HCT116 (cell line): ENCODE results near the gene GZF1. TPM values are rescaled to one million over a fixed set of nuclear protein-coding genes. Genes with fewer than 3 reads are reported as not detected.

Experiments
- ATAC-seq: fragments of 200-7000 bp; cut with Tn5 transposase; 2 replicates; pipeline ENCODE4 v1.9.1; 2020; ENCODE audit warnings: mild to moderate bottlenecking, moderate library complexity
- BruUV-seq: library from RNA; stranded (reverse); fragments of 400-500 nt; replicated peaks from 2 replicates; lab custom pipeline; 2021; lab: Mats Ljungman, UMichigan
- CTCF ChIA-PET: fragments of 300-600 bp; sonication (Branson Sonifier 250); formaldehyde crosslinking; loops from one replicate; lab custom pipeline; 2021; ENCODE audit warnings: antibody characterized with exemption; lab: Charles Lee
- POLR2A ChIA-PET: fragments of 300-600, 350-600 bp; sonication (Branson Sonifier 250); formaldehyde crosslinking; loops from one replicate; lab custom pipeline; 2021; ENCODE audit warnings: antibody characterized with exemption; lab: Charles Lee
- RAD21 ChIA-PET, 2 experiments: fragments of 300-600 bp; sonication (Branson Sonifier 250); formaldehyde crosslinking; loops; one replicate each; lab custom pipeline; 2023; ENCODE audit warnings: low total read pairs in 2 of 2; ENCODE audit not compliant: uncharacterized antibody in 2 of 2, unreplicated experiment in 2 of 2, low non-redundant PET in 1 of 2; lab: Charles Lee
- DNase-seq: peaks from one replicate; pipeline ENCODE4 v3.0.0-alpha.2; 2010; ENCODE audit warnings: low read depth, low spot score
- H2AFZ ChIP-seq: fragments of 200-600 bp; shearing (Covaris generic), sonication (generic); 2 replicates; pipeline ENCODE4 v1.6.1; 2017; ENCODE audit warnings: low read depth, mixed run types, mixed read lengths, antibody characterized with exemption, low read length; ENCODE audit not compliant: poor library complexity, severe bottlenecking
- H3K27ac ChIP-seq: 2 replicates; pipeline ENCODE4 v1.5.1; 2012; ENCODE audit warnings: low read depth, low read length
- H3K27me3 ChIP-seq: fragments of 200-600 bp; sonication (generic); 2 replicates; pipeline ENCODE4 v1.6.1; 2016; ENCODE audit warnings: mixed run types, low read length, mixed read lengths; ENCODE audit not compliant: insufficient read depth
- H3K36me3 ChIP-seq, 2 experiments: fragments of 200-500 bp in 1 of 2; fragments of 200-600 bp in 1 of 2; sonication (Bioruptor generic) in 1 of 2; sonication (generic) in 1 of 2; 2 replicates each; pipeline versions ENCODE4 v1.5.1 to v1.6.1; 2014 to 2016; ENCODE audit warnings: low read length in 2 of 2, inconsistent platforms in 1 of 2, mixed read lengths in 1 of 2, mixed run types in 1 of 2; ENCODE audit not compliant: insufficient read depth in 2 of 2, control insufficient read depth in 1 of 2
- H3K4me1 ChIP-seq, 2 experiments: fragments of 200-600 bp in 1 of 2; sonication (generic) in 1 of 2; 2 replicates each; pipeline versions ENCODE4 v1.5.1 to v1.6.1; 2012 to 2017; ENCODE audit warnings: low read length in 2 of 2, inconsistent platforms in 1 of 2, mild to moderate bottlenecking in 1 of 2, mixed read lengths in 1 of 2, mixed run types in 1 of 2, moderate library complexity in 1 of 2; ENCODE audit not compliant: insufficient read depth in 2 of 2, control insufficient read depth in 1 of 2
- H3K4me2 ChIP-seq: fragments of 200-600 bp; sonication (generic); 2 replicates; pipeline ENCODE4 v1.6.1; 2017; ENCODE audit warnings: mixed run types, low read length, mixed read lengths
- H3K4me3 ChIP-seq, 2 experiments: fragments of 200-600 bp in 1 of 2; sonication (generic) in 1 of 2; replicated peaks in 1 of 2; 2 replicates each; pipeline ENCODE4 v1.5.1; 2011 to 2016; ENCODE audit warnings: low read length in 2 of 2, control low read depth in 1 of 2, low read depth in 1 of 2, mild to moderate bottlenecking in 1 of 2, mixed read lengths in 1 of 2, mixed run types in 1 of 2
- H3K79me2 ChIP-seq: fragments of 200-600 bp; sonication (generic); 2 replicates; pipeline ENCODE4 v1.6.1; 2017; ENCODE audit warnings: mild to moderate bottlenecking, mixed run types, low read length, moderate library complexity, mixed read lengths; ENCODE audit not compliant: insufficient read depth
- H3K9ac ChIP-seq: fragments of 200-600 bp; sonication (generic); 2 replicates; pipeline ENCODE4 v1.6.1; 2016; ENCODE audit warnings: low read length, mixed read lengths
- H3K9me2 ChIP-seq: fragments of 200-600 bp; sonication (generic), shearing (Covaris generic); 2 replicates; pipeline ENCODE4 v1.6.1; 2017; ENCODE audit warnings: mixed run types, mild to moderate bottlenecking, moderate library complexity; ENCODE audit not compliant: insufficient read depth
- H3K9me3 ChIP-seq, 2 experiments: fragments of 200-500 bp in 1 of 2; fragments of 200-600 bp in 1 of 2; sonication (Bioruptor generic) in 1 of 2; sonication (generic) in 1 of 2; 2 replicates each; pipeline ENCODE4 v1.6.1; 2014 to 2017; ENCODE audit warnings: low read length in 2 of 2, mixed read lengths in 2 of 2, inconsistent platforms in 1 of 2, low read depth in 1 of 2, mild to moderate bottlenecking in 1 of 2, mixed run types in 1 of 2, moderate library complexity in 1 of 2; ENCODE audit not compliant: control insufficient read depth in 1 of 2, insufficient read depth in 1 of 2
- H4K20me1 ChIP-seq: fragments of 200-600 bp; sonication (generic), shearing (Covaris generic); 2 replicates; pipeline ENCODE4 v1.6.1; 2017; ENCODE audit warnings: mixed run types, mild to moderate bottlenecking, moderate library complexity; ENCODE audit not compliant: insufficient read depth
- CBX3 ChIP-seq: IDR thresholded peaks from 2 replicates; pipeline ENCODE4 v1.6.1; 2012; ENCODE audit warnings: low read depth
- CEBPB ChIP-seq: IDR thresholded peaks from 2 replicates; pipeline ENCODE4 v1.6.1; 2012; ENCODE audit warnings: low read depth
- ELF1 ChIP-seq: IDR thresholded peaks from 2 replicates; pipeline ENCODE4 v1.6.1; 2012; ENCODE audit warnings: low read depth, borderline replicate concordance
- RAD21 ChIP-seq: IDR thresholded peaks from 2 replicates; pipeline ENCODE4 v1.6.1; 2012; ENCODE audit warnings: low read depth, mild to moderate bottlenecking
- SP1 ChIP-seq: IDR thresholded peaks from 2 replicates; pipeline ENCODE4 v1.6.1; 2012; ENCODE audit warnings: low read depth
- SRF ChIP-seq: IDR thresholded peaks from 2 replicates; pipeline ENCODE4 v1.6.1; 2012; ENCODE audit warnings: low read depth
- TCF7L2 ChIP-seq: IDR thresholded peaks from 2 replicates; pipeline ENCODE4 v1.7.0; 2011; ENCODE audit warnings: borderline replicate concordance, inconsistent platforms; ENCODE audit not compliant: insufficient read depth, insufficient read length; ENCODE audit errors: extremely low read depth
- ZNF274 ChIP-seq: fragments of 200-500 bp; sonication (Bioruptor generic); IDR thresholded peaks from 2 replicates; pipeline ENCODE4 v1.6.1; 2014; ENCODE audit warnings: mild to moderate bottlenecking, low read depth, low read length, inconsistent platforms
- intact Hi-C: fragments of 100-400 bp; cut with micrococcal nuclease; formaldehyde crosslinking; loops from 2 replicates; pipeline ENCODE4 v1.10.0; 2022
- total RNA-seq: library from RNA; stranded (reverse); gene quantifications from one replicate; pipeline ENCODE4 v1.2.1, GENCODE V29; 2021; ENCODE audit not compliant: unreplicated experiment
- TF ChIP-seq, protein P1 (sequence below): IDR thresholded peaks from 2 replicates; pipeline ENCODE4 v1.6.1; 2012; ENCODE audit warnings: low read depth
- TF ChIP-seq, protein P2 (sequence below): IDR thresholded peaks from 2 replicates; pipeline ENCODE4 v1.6.1; 2012
- TF ChIP-seq, protein P3 (sequence below): IDR thresholded peaks from 2 replicates; pipeline ENCODE4 v1.6.1; 2011; ENCODE audit warnings: mild to moderate bottlenecking, low read length, moderate library complexity; ENCODE audit not compliant: insufficient replicate concordance; ENCODE audit errors: extremely low read depth

The GZF1 gene
- total RNA-seq, 1 experiment from 2014 or later, result 10.4 TPM

DNA sequence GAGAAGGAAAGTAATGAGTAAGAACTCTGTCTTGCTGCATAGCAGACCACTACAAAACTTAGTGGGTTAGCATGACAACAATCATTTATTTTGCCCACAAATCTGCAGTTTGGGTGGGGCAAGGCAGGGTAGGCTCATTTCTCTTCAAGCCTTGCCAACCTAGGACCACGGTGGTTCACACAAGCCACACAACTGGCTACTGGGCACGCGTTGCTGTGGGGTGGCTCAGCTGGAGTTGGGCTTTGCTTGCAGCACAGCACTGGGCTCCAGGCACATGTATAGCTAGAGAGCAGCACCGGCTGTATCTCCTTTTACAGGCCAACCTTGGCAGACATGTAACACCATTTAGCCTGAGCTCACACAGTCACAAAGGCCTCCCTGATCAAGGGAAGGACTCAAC lies 16.0 kb upstream of the GZF1 start (continued):
- TF ChIP-seq, protein P1, sequence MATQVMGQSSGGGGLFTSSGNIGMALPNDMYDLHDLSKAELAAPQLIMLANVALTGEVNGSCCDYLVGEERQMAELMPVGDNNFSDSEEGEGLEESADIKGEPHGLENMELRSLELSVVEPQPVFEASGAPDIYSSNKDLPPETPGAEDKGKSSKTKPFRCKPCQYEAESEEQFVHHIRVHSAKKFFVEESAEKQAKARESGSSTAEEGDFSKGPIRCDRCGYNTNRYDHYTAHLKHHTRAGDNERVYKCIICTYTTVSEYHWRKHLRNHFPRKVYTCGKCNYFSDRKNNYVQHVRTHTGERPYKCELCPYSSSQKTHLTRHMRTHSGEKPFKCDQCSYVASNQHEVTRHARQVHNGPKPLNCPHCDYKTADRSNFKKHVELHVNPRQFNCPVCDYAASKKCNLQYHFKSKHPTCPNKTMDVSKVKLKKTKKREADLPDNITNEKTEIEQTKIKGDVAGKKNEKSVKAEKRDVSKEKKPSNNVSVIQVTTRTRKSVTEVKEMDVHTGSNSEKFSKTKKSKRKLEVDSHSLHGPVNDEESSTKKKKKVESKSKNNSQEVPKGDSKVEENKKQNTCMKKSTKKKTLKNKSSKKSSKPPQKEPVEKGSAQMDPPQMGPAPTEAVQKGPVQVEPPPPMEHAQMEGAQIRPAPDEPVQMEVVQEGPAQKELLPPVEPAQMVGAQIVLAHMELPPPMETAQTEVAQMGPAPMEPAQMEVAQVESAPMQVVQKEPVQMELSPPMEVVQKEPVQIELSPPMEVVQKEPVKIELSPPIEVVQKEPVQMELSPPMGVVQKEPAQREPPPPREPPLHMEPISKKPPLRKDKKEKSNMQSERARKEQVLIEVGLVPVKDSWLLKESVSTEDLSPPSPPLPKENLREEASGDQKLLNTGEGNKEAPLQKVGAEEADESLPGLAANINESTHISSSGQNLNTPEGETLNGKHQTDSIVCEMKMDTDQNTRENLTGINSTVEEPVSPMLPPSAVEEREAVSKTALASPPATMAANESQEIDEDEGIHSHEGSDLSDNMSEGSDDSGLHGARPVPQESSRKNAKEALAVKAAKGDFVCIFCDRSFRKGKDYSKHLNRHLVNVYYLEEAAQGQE, result no peak
- TF ChIP-seq, all 23 proteins: peak for 0

DNA sequence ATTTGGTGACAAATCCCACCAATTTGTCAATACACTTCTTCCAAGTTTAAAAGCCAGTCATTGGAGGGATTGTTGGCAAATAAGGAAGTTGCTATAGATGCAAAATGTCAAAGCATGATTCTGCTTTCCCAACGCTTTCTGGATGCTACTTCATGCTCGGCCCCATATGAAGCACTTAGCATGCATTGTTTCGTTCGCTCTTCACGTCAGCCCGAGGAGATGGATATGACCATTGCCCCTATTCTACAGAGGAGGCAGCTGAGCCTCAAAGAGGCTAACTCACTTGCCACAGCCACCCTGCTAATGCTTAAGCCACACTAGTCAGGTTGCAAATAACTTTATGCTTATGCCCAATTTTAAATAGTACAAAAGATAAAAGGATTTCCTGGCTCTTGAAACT lies 14.2 kb upstream of the GZF1 start:
- TF ChIP-seq CEBPB, result no peak
- no peak for TF ChIP-seq SRF
- TF ChIP-seq, protein P2, sequence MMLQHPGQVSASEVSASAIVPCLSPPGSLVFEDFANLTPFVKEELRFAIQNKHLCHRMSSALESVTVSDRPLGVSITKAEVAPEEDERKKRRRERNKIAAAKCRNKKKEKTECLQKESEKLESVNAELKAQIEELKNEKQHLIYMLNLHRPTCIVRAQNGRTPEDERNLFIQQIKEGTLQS, result no peak
- no peak for TF ChIP-seq CBX3
- no peak for TF ChIP-seq TCF7L2
- no peak for TF ChIP-seq SP1
- TF ChIP-seq ELF1, result no peak
- TF ChIP-seq RAD21, result no peak
- TF ChIP-seq, protein P3, sequence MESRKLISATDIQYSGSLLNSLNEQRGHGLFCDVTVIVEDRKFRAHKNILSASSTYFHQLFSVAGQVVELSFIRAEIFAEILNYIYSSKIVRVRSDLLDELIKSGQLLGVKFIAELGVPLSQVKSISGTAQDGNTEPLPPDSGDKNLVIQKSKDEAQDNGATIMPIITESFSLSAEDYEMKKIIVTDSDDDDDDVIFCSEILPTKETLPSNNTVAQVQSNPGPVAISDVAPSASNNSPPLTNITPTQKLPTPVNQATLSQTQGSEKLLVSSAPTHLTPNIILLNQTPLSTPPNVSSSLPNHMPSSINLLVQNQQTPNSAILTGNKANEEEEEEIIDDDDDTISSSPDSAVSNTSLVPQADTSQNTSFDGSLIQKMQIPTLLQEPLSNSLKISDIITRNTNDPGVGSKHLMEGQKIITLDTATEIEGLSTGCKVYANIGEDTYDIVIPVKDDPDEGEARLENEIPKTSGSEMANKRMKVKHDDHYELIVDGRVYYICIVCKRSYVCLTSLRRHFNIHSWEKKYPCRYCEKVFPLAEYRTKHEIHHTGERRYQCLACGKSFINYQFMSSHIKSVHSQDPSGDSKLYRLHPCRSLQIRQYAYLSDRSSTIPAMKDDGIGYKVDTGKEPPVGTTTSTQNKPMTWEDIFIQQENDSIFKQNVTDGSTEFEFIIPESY, result no peak
- TF ChIP-seq ZNF274, result no peak
- TF ChIP-seq, protein P1, result no peak
- Histone ChIP-seq H3K9ac (no peak overlapping the region), H3K4me3 (no peak overlapping the region), H3K36me3 (no peaks in the 10 kb centered on the region), H3K4me2 (no peak overlapping the region), H2AFZ (no peak overlapping the region), H3K27me3 (0 out of 2 replicates have a peak, but pooled peaks cover 3% of the 10 kb centered on the region), H4K20me1 (peaks cover 4% of the 10 kb centered on the region; the same call in 1 of the 2 replicates), H3K4me1 (peaks cover 15 to 24% of the 10 kb centered on the region in 2 experiments), H3K27ac (no peak overlapping the region), H3K79me2 (peaks cover 23% of the 10 kb centered on the region), H3K9me2 (no peaks in the 10 kb centered on the region), H3K9me3 (no peaks in the 10 kb centered on the region)
- ChIA-PET POLR2A (no interaction called here), RAD21 (no interaction called here), CTCF (no interaction called here)
- intact Hi-C loops, result no loop called here
- no TSS peak for BruUV-seq
- DNase-seq (no peak), ATAC-seq (no peak)
